Brain microvascular endothelial cell (primary cell): Measurements from ENCODE around the gene PIP4K2A.

Experiments
- DNase-seq: peaks from one replicate; pipeline ENCODE4 v3.0.0-alpha.2; 2020
- H3K27ac ChIP-seq: fragments of 250-450 bp; sonication (Bioruptor Pico); 2 replicates; pipeline ENCODE4 v1.5.1; 2020; ENCODE audit warnings: mild to moderate bottlenecking, moderate library complexity
- H3K27me3 ChIP-seq: fragments of 250-450 bp; sonication (Bioruptor Pico); replicated peaks from 2 replicates; pipeline ENCODE4 v1.5.1; 2020; ENCODE audit warnings: mild to moderate bottlenecking
- H3K36me3 ChIP-seq: fragments of 250-450 bp; sonication (Bioruptor Pico); replicated peaks from 2 replicates; pipeline ENCODE4 v1.5.1; 2020; ENCODE audit warnings: mild to moderate bottlenecking
- H3K4me3 ChIP-seq: 2 replicates; pipeline ENCODE4 v1.5.1; 2011; ENCODE audit warnings: low read depth, mild to moderate bottlenecking, control low read depth, low read length, moderate library complexity
- in situ Hi-C: cut with HindIII; loops from 2 replicates; pipeline ENCODE4 v1.10.0; 2017; ENCODE audit warnings: low sequenced_read_pairs, low pct_ligation_motif_present
- TF ChIP-seq, protein P1 (sequence below): IDR thresholded peaks from 2 replicates; pipeline ENCODE4 v1.5.1; 2011; ENCODE audit warnings: low read depth, mild to moderate bottlenecking, moderate library complexity, low read length, control low read depth, inconsistent platforms; ENCODE audit errors: missing control alignments

The PIP4K2A gene

DNA sequence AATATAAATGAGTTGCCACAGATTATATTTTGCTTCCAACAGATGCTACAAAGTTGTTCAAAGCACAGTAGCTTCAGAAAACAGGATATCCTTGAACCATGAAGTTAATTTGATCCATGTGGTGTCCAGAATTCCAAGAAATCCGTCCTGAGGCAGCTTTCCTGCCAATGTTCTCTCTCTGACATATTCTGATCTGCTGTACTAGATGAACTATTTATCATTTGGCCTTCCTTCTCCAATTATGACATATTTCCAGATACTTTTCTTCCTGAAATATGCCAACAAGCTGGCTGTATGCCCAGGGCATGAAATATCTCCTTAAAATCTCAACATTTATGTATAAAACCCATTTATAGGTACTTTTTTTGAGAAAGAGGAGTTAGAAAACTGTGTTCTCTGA is 227.9 kb downstream of the PIP4K2A start:
- in situ Hi-C loops, result no loop called here

More for the DNA sequence above, 227.9 kb downstream of the PIP4K2A start:
- Histone ChIP-seq H3K4me3 (no peak overlapping the region), H3K36me3 (no peaks in the 10 kb centered on the region), H3K27me3 (no peaks in the 10 kb centered on the region), H3K27ac (no peak overlapping the region)
- DNase-seq, result no peak
- TF ChIP-seq, protein P1, sequence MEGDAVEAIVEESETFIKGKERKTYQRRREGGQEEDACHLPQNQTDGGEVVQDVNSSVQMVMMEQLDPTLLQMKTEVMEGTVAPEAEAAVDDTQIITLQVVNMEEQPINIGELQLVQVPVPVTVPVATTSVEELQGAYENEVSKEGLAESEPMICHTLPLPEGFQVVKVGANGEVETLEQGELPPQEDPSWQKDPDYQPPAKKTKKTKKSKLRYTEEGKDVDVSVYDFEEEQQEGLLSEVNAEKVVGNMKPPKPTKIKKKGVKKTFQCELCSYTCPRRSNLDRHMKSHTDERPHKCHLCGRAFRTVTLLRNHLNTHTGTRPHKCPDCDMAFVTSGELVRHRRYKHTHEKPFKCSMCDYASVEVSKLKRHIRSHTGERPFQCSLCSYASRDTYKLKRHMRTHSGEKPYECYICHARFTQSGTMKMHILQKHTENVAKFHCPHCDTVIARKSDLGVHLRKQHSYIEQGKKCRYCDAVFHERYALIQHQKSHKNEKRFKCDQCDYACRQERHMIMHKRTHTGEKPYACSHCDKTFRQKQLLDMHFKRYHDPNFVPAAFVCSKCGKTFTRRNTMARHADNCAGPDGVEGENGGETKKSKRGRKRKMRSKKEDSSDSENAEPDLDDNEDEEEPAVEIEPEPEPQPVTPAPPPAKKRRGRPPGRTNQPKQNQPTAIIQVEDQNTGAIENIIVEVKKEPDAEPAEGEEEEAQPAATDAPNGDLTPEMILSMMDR, result no peak
